Measurements from ENCODE around the gene RNASET2. TPM values are rescaled to one million over a fixed set of nuclear protein-coding genes. Genes with fewer than 3 reads are reported as not detected.

Gene RNASET2
- total and polyA plus RNA-seq, 4 donors: 55.2 to 92.1 (median 77.8) TPM

- DNase-seq: peak in 2 of 3 donors; percentile 31 to 42
- TF ChIP-seq CTCF (IDR thresholded peaks at IDR 0.05; ENCODE audit: control extremely low read depth, extremely low read depth): no peak
- H3K27ac ChIP-seq (ENCODE audit: low read depth in 1 of 2, low read length in 1 of 2): peak overlapping the region in 1 of 2 donors; percentile 71
Observed at GRCh38 chr6:166999884-167000253, 43.5 kb upstream of the RNASET2 start.

GRCh38 chr6:166999145-166999883 lies 43.0 kb upstream of the RNASET2 start, which contains the start of gene CEP43:
Gene CEP43, plus strand, starts transcription at chr6:166999397. Its CDS starts 16 bp downstream, at chr6:166999413.
- Histone ChIP-seq H3K9me3 (ENCODE audit: control insufficient read depth in 4 of 4, insufficient read depth in 3 of 4, low read length in 3 of 4) (peaks cover 0 to 2% (median 0%) of the 10 kb centered on the region in 4 donors), H3K27me3 (ENCODE audit: control insufficient read depth in 3 of 3, insufficient read depth in 3 of 3, low read length in 2 of 3) (no peaks in the 10 kb centered on the region), H3K4me1 (ENCODE audit: control insufficient read depth in 5 of 5, insufficient read depth in 5 of 5, low read length in 5 of 5) (peaks cover 4 to 24% (median 9%) of the 10 kb centered on the region in 5 donors), H3K36me3 (ENCODE audit: control insufficient read depth in 4 of 4, insufficient read depth in 4 of 4, low read length in 4 of 4) (peaks cover 0 to 11% (median 4%) of the 10 kb centered on the region in 4 donors), H3K27ac (ENCODE audit: low read depth in 1 of 2, low read length in 1 of 2) (peak within 1 kb of the TSS; percentile 84 to 86), H3K9ac (ENCODE audit: insufficient read depth in 1 of 2, low read length in 2 of 2) (peak within 1 kb of the TSS in 1 of 2 donors; percentile 64), H3K4me3 (peak within 1 kb of the TSS; percentile 93)
- TF ChIP-seq CTCF (IDR thresholded peaks at IDR 0.05; ENCODE audit: control extremely low read depth, extremely low read depth): no peak
- ATAC-seq (ENCODE audit: insufficient read depth, low FRiP score) (peak; percentile 98), DNase-seq (peak; percentile 98 to 99 (median 98))
- WGBS, 2 donors: 0 to 1% methylated on average over 90 to 93 of the region's 93 CpGs

More at GRCh38 chr6:166999884-167000253, 43.5 kb upstream of the RNASET2 start:
- Histone ChIP-seq H3K9me3 (ENCODE audit: control insufficient read depth in 4 of 4, insufficient read depth in 3 of 4, low read length in 3 of 4) (peaks cover 0 to 2% (median 0%) of the 10 kb centered on the region in 4 donors), H3K27me3 (ENCODE audit: control insufficient read depth in 3 of 3, insufficient read depth in 3 of 3, low read length in 2 of 3) (no peaks in the 10 kb centered on the region), H3K36me3 (ENCODE audit: control insufficient read depth in 4 of 4, insufficient read depth in 4 of 4, low read length in 4 of 4) (peaks cover 0 to 11% (median 4%) of the 10 kb centered on the region in 4 donors), H3K4me1 (ENCODE audit: control insufficient read depth in 5 of 5, insufficient read depth in 5 of 5, low read length in 5 of 5) (peaks cover 4 to 24% (median 9%) of the 10 kb centered on the region in 5 donors), H3K9ac (ENCODE audit: insufficient read depth in 1 of 2, low read length in 2 of 2) (peak overlapping the region in 1 of 2 donors; percentile 64), H3K4me3 (peak overlapping the region; percentile 93)
- no peak for ATAC-seq (ENCODE audit: insufficient read depth, low FRiP score)
- 1 to 4% methylated on average over 10 of the region's 10 CpGs for WGBS, 2 donors

- Histone ChIP-seq H3K9ac (ENCODE audit: insufficient read depth in 1 of 2, low read length in 2 of 2) (no peak overlapping the region), H3K4me3 (peak overlapping the region; percentile 93), H3K36me3 (ENCODE audit: control insufficient read depth in 4 of 4, insufficient read depth in 4 of 4, low read length in 4 of 4) (peaks cover 0 to 7% (median 2%) of the 10 kb centered on the region in 4 donors), H3K27me3 (ENCODE audit: control insufficient read depth in 3 of 3, insufficient read depth in 3 of 3, low read length in 2 of 3) (no peaks in the 10 kb centered on the region), H3K27ac (ENCODE audit: low read depth in 1 of 2, low read length in 1 of 2) (peak overlapping the region in 1 of 2 donors; percentile 84), H3K4me1 (ENCODE audit: control insufficient read depth in 5 of 5, insufficient read depth in 5 of 5, low read length in 5 of 5) (peaks cover 4 to 24% (median 9%) of the 10 kb centered on the region in 5 donors), H3K9me3 (ENCODE audit: control insufficient read depth in 4 of 4, insufficient read depth in 3 of 4, low read length in 3 of 4) (peaks cover 0 to 2% (median 0%) of the 10 kb centered on the region in 4 donors)
- TF ChIP-seq CTCF (IDR thresholded peaks at IDR 0.05; ENCODE audit: control extremely low read depth, extremely low read depth): no peak
- ATAC-seq (ENCODE audit: insufficient read depth, low FRiP score): no peak
- peak; percentile 13 to 18 (median 15) for DNase-seq
- 0 to 1% methylated on average over 82 to 96 of the region's 96 CpGs for WGBS, 2 donors
Observed at GRCh38 chr6:166998256-166999144, 42.1 kb upstream of the RNASET2 start.
